Rectal smooth muscle tissue (tissue), 1 donor: ENCODE data around the gene TNS1.
A peak's percentile ranks its signal among the peaks of the same experiment; 100 is the strongest.

ENCODE experiments used
- H3K27ac ChIP-seq: one replicate; pipeline ENCODE4 v1.7.0; 2013; ENCODE audit warnings: low read depth, low read length, inconsistent platforms
- H3K27me3 ChIP-seq: one replicate; pipeline ENCODE4 v1.7.0; 2013; ENCODE audit warnings: low read length; ENCODE audit not compliant: control insufficient read depth, insufficient read depth
- H3K36me3 ChIP-seq: one replicate; pipeline ENCODE4 v1.7.0; 2013; ENCODE audit warnings: low read length; ENCODE audit not compliant: control insufficient read depth, insufficient read depth
- H3K4me1 ChIP-seq: one replicate; pipeline ENCODE4 v1.7.0; 2013; ENCODE audit warnings: low read length; ENCODE audit not compliant: control insufficient read depth, insufficient read depth
- H3K4me3 ChIP-seq: one replicate; pipeline ENCODE4 v1.7.0; 2013; ENCODE audit warnings: low read length
- H3K9ac ChIP-seq: one replicate; pipeline ENCODE4 v1.7.0; 2013; ENCODE audit warnings: low read length

The TNS1 gene

GRCh38 chr2:217897816-217898806 lies 104.7 kb downstream of the TNS1 start:
- no peaks in the 10 kb centered on the region for H3K27me3 ChIP-seq
- H3K36me3 ChIP-seq: peaks cover 33% of the 10 kb centered on the region
- H3K4me3 ChIP-seq: no peak overlapping the region
- H3K27ac ChIP-seq: peak overlapping the region; percentile 98
- H3K9ac ChIP-seq: no peak overlapping the region
- H3K4me1 ChIP-seq: peaks cover 48% of the 10 kb centered on the region

- Histone ChIP-seq H3K9ac (no peak overlapping the region), H3K4me3 (no peak overlapping the region), H3K27ac (peak overlapping the region; percentile 98), H3K27me3 (no peaks in the 10 kb centered on the region), H3K36me3 (peaks cover 39% of the 10 kb centered on the region), H3K4me1 (peaks cover 39% of the 10 kb centered on the region)
Measured at GRCh38 chr2:217897091-217897715, 105.6 kb downstream of the TNS1 start.

GRCh38 chr2:217895070-217895635 lies 107.6 kb downstream of the TNS1 start:
- Histone ChIP-seq H3K9ac (no peak overlapping the region), H3K4me1 (peaks cover 23% of the 10 kb centered on the region), H3K36me3 (peaks cover 49% of the 10 kb centered on the region), H3K27me3 (no peaks in the 10 kb centered on the region), H3K27ac (peak overlapping the region; percentile 31), H3K4me3 (no peak overlapping the region)

- Histone ChIP-seq H3K9ac (no peak overlapping the region), H3K27ac (peak overlapping the region; percentile 54), H3K4me1 (peaks cover 8% of the 10 kb centered on the region), H3K36me3 (peaks cover 63% of the 10 kb centered on the region), H3K27me3 (no peaks in the 10 kb centered on the region), H3K4me3 (no peak overlapping the region)
Measured at GRCh38 chr2:217893440-217893839, 109.4 kb downstream of the TNS1 start.

- Histone ChIP-seq H3K4me1 (peaks cover under 1% of the 10 kb centered on the region), H3K9ac (no peak overlapping the region), H3K36me3 (peaks cover 64% of the 10 kb centered on the region), H3K27ac (peak overlapping the region; percentile 52), H3K4me3 (no peak overlapping the region), H3K27me3 (no peaks in the 10 kb centered on the region)
Measured at GRCh38 chr2:217892560-217892959, 110.2 kb downstream of the TNS1 start.

GRCh38 chr2:217890445-217890844 lies 112.3 kb downstream of the TNS1 start:
- Histone ChIP-seq H3K36me3 (peaks cover 55% of the 10 kb centered on the region), H3K4me3 (no peak overlapping the region), H3K9ac (no peak overlapping the region), H3K4me1 (no peaks in the 10 kb centered on the region), H3K27ac (peak overlapping the region; percentile 15), H3K27me3 (no peaks in the 10 kb centered on the region)

- H3K36me3 ChIP-seq: peaks cover 55% of the 10 kb centered on the region
- H3K4me1 ChIP-seq: no peaks in the 10 kb centered on the region
- H3K27ac ChIP-seq: no peak overlapping the region
- no peaks in the 10 kb centered on the region for H3K27me3 ChIP-seq
- H3K9ac ChIP-seq: no peak overlapping the region
- H3K4me3 ChIP-seq: no peak overlapping the region
Measured at GRCh38 chr2:217889656-217890055, 113.1 kb downstream of the TNS1 start.

GRCh38 chr2:217887841-217888701 lies 114.7 kb downstream of the TNS1 start:
- Histone ChIP-seq H3K9ac (no peak overlapping the region), H3K4me1 (no peaks in the 10 kb centered on the region), H3K27ac (no peak overlapping the region), H3K36me3 (peaks cover 66% of the 10 kb centered on the region), H3K27me3 (no peaks in the 10 kb centered on the region), H3K4me3 (no peak overlapping the region)

GRCh38 chr2:217886720-217887309 lies 116.0 kb downstream of the TNS1 start:
- H3K4me3 ChIP-seq: no peak overlapping the region
- peak overlapping the region; percentile 17 for H3K27ac ChIP-seq
- no peak overlapping the region for H3K9ac ChIP-seq
- no peaks in the 10 kb centered on the region for H3K27me3 ChIP-seq
- peaks cover 59% of the 10 kb centered on the region for H3K36me3 ChIP-seq
- no peaks in the 10 kb centered on the region for H3K4me1 ChIP-seq

- no peaks in the 10 kb centered on the region for H3K4me1 ChIP-seq
- no peak overlapping the region for H3K4me3 ChIP-seq
- no peaks in the 10 kb centered on the region for H3K27me3 ChIP-seq
- no peak overlapping the region for H3K9ac ChIP-seq
- H3K36me3 ChIP-seq: peaks cover 54% of the 10 kb centered on the region
- H3K27ac ChIP-seq: peak overlapping the region; percentile 17
Measured at GRCh38 chr2:217886091-217886490, 116.7 kb downstream of the TNS1 start.

- Histone ChIP-seq H3K27me3 (no peaks in the 10 kb centered on the region), H3K4me3 (no peak overlapping the region), H3K27ac (no peak overlapping the region), H3K36me3 (peaks cover 54% of the 10 kb centered on the region), H3K4me1 (peaks cover 8% of the 10 kb centered on the region), H3K9ac (no peak overlapping the region)
Measured at GRCh38 chr2:217884985-217885384, 117.8 kb downstream of the TNS1 start.
